DMS114 treated with DMSO at 0.1 percent for 48 hours (cell line): ENCODE data around the gene ANO9.
"Not testable (repeated sequence)": the region's sequence is repeated elsewhere in the genome, so short reads cannot be mapped to it uniquely, and the experiment has no call there.

Source experiments
- DNase-seq: peaks from one replicate; lab custom pipeline; 2025; ENCODE audit not compliant: unreplicated experiment; lab: John Stamatoyannopoulos, UW

ANO9 gene

GRCh38 chr11:405323-405953, 36.4 kb downstream of the ANO9 start:
- no peak for DNase-seq

GRCh38 chr11:404551-405264, 37.1 kb downstream of the ANO9 start:
- no peak for DNase-seq

- DNase-seq, result no peak
These were observed 37.9 kb downstream of the ANO9 start for GRCh38 chr11:403761-404431.

GRCh38 chr11:403021-403760, 38.6 kb downstream of the ANO9 start:
- DNase-seq, result no peak

GRCh38 chr11:401196-401595, 40.6 kb downstream of the ANO9 start:
- DNase-seq, result not testable (repeated sequence)

GRCh38 chr11:400241-400689, 41.5 kb downstream of the ANO9 start:
- DNase-seq, result no peak

- DNase-seq, result no peak
These were observed 42.0 kb downstream of the ANO9 start for GRCh38 chr11:399731-400211.

- no peak for DNase-seq
These were observed 43.0 kb downstream of the ANO9 start for GRCh38 chr11:398826-399225.

GRCh38 chr11:396948-397548, 44.8 kb downstream of the ANO9 start:
- DNase-seq, result no peak

- no peak for DNase-seq
These were observed 45.3 kb downstream of the ANO9 start for GRCh38 chr11:396511-396947.

GRCh38 chr11:395866-396265, 45.9 kb downstream of the ANO9 start:
- no peak for DNase-seq

GRCh38 chr11:394858-395655, 46.8 kb downstream of the ANO9 start:
- no peak for DNase-seq

GRCh38 chr11:394034-394857, 47.6 kb downstream of the ANO9 start, which contains the start of gene PKP3:
TSS of gene PKP3 (plus strand) at chr11:394209. CDS start at chr11:394293, 84 bp downstream.
- no peak for DNase-seq

GRCh38 chr11:393219-394033, 48.4 kb downstream of the ANO9 start:
- DNase-seq, result no peak

- DNase-seq, result no peak
These were observed 49.6 kb downstream of the ANO9 start for GRCh38 chr11:392102-392777.

- no peak for DNase-seq
These were observed 50.4 kb downstream of the ANO9 start for GRCh38 chr11:391117-392017.

- no peak for DNase-seq
These were observed 51.6 kb downstream of the ANO9 start for GRCh38 chr11:390175-390574.
